HEK293 (cell line): Measurements from ENCODE around the gene BET1L.

Experiments used
- CTCF ChIA-PET: fragments of 350-600 bp; formaldehyde crosslinking; extraction: SDS; loops from one replicate; lab custom pipeline; 2021; ENCODE audit warnings: antibody characterized with exemption; lab: Yijun Ruan, JAX
- POLR2A ChIA-PET: fragments of 300-600 bp; formaldehyde crosslinking; extraction: SDS; loops from one replicate; lab custom pipeline; 2020; ENCODE audit warnings: antibody characterized with exemption, inconsistent platforms; lab: Yijun Ruan, JAX
- H3K27ac ChIP-seq: fragments of 200-500 bp; sonication (Bioruptor generic); 2 replicates; pipeline ENCODE4 v1.5.1; 2014; ENCODE audit warnings: low read depth, low read length, control low read depth, inconsistent platforms; ENCODE audit errors: extremely low read depth
- H3K36me3 ChIP-seq, 2 experiments: fragments of 200-500 bp in 1 of 2; sonication (Bioruptor generic) in 1 of 2; 1 replicate in 1 of 2; 2 replicates in 1 of 2; pipeline ENCODE4 v1.5.1; 2014 to 2017; ENCODE audit warnings: inconsistent platforms in 2 of 2, low read length in 2 of 2; ENCODE audit not compliant: control insufficient read depth in 2 of 2, insufficient read depth in 1 of 2
- H3K4me1 ChIP-seq: fragments of 200-500 bp; sonication (Bioruptor generic); 2 replicates; pipeline ENCODE4 v1.5.1; 2014; ENCODE audit warnings: mild to moderate bottlenecking, low read length, inconsistent platforms; ENCODE audit not compliant: control insufficient read depth, insufficient read depth
- H3K4me3 ChIP-seq: 2 replicates; pipeline ENCODE4 v1.5.1; 2011; ENCODE audit warnings: low read depth, mild to moderate bottlenecking, control low read depth, low read length, moderate library complexity
- H3K9me3 ChIP-seq: fragments of 200-500 bp; sonication (Bioruptor generic); 2 replicates; pipeline ENCODE4 v1.5.1; 2014; ENCODE audit warnings: low read depth, low read length, inconsistent platforms; ENCODE audit not compliant: control insufficient read depth, insufficient read depth
- GLIS1 ChIP-seq: fragments of 450-650 bp; formaldehyde crosslinking; IDR thresholded peaks from 2 replicates; pipeline ENCODE4 v1.5.1; 2016; ENCODE audit warnings: missing biosample characterization, missing genetic modification characterization
- GLIS2 ChIP-seq: fragments of 450-650 bp; formaldehyde crosslinking; IDR thresholded peaks from 2 replicates; pipeline ENCODE4 v1.5.1; 2016; ENCODE audit warnings: missing biosample characterization, missing genetic modification characterization
- PRDM10 ChIP-seq: fragments of 450-650 bp; formaldehyde crosslinking; IDR thresholded peaks from 2 replicates; pipeline ENCODE4 v1.5.1; 2016; ENCODE audit warnings: missing biosample characterization, missing genetic modification characterization
- TCF7L2 ChIP-seq: IDR thresholded peaks from 2 replicates; pipeline ENCODE4 v1.6.1; 2011; ENCODE audit warnings: low read depth, mild to moderate bottlenecking, inconsistent platforms, low read length, moderate library complexity, borderline replicate concordance
- ZBTB21 ChIP-seq: fragments of 450-650 bp; formaldehyde crosslinking; IDR thresholded peaks from 2 replicates; pipeline ENCODE4 v1.5.1; 2017; ENCODE audit warnings: missing biosample characterization, missing genetic modification characterization
- ZBTB44 ChIP-seq: fragments of 450-650 bp; IDR thresholded peaks from 2 replicates; pipeline ENCODE4 v1.5.1; 2018; ENCODE audit warnings: missing biosample characterization, mild to moderate bottlenecking, missing genetic modification characterization
- ZFHX2 ChIP-seq: fragments of 450-650 bp; formaldehyde crosslinking; conservative IDR thresholded peaks from 2 replicates; pipeline ENCODE4 v1.5.1; 2016; ENCODE audit warnings: missing biosample characterization, missing genetic modification characterization
- ZNF121 ChIP-seq: fragments of 450-650 bp; formaldehyde crosslinking; IDR thresholded peaks from 2 replicates; pipeline ENCODE4 v1.5.1; 2016; ENCODE audit warnings: missing biosample characterization, missing genetic modification characterization
- ZNF175 ChIP-seq: fragments of 450-650 bp; formaldehyde crosslinking; IDR thresholded peaks from 2 replicates; pipeline ENCODE4 v1.5.1; 2016; ENCODE audit warnings: missing biosample characterization, missing genetic modification characterization
- ZNF341 ChIP-seq: fragments of 450-650 bp; formaldehyde crosslinking; IDR thresholded peaks from 2 replicates; pipeline ENCODE4; 2016; ENCODE audit warnings: low read depth, missing biosample characterization, missing genetic modification characterization
- ZNF433 ChIP-seq: fragments of 450-650 bp; formaldehyde crosslinking; IDR thresholded peaks from 2 replicates; pipeline ENCODE4 v1.5.1; 2016; ENCODE audit warnings: missing biosample characterization, missing genetic modification characterization, low read depth
- ZNF501 ChIP-seq: fragments of 450-650 bp; formaldehyde crosslinking; IDR thresholded peaks from 2 replicates; pipeline ENCODE4 v1.5.1; 2016; ENCODE audit warnings: missing biosample characterization, missing genetic modification characterization
- ZNF513 ChIP-seq: fragments of 450-650 bp; IDR thresholded peaks from 2 replicates; pipeline ENCODE4 v1.5.1; 2018; ENCODE audit warnings: missing biosample characterization, missing genetic modification characterization
- ZNF626 ChIP-seq: fragments of 450-650 bp; sonication (Bioruptor Pico); formaldehyde crosslinking; IDR thresholded peaks from 2 replicates; pipeline ENCODE4 v1.5.1; 2018; ENCODE audit warnings: missing biosample characterization, missing genetic modification characterization, inconsistent platforms
- ZNF704 ChIP-seq: fragments of 450-650 bp; formaldehyde crosslinking; IDR thresholded peaks from 2 replicates; pipeline ENCODE4 v1.5.1; 2016; ENCODE audit warnings: missing biosample characterization, missing genetic modification characterization
- ZNF747 ChIP-seq: fragments of 450-650 bp; formaldehyde crosslinking; IDR thresholded peaks from 2 replicates; pipeline ENCODE4 v1.5.1; 2016; ENCODE audit warnings: missing biosample characterization, missing genetic modification characterization
- ZNF768 ChIP-seq: fragments of 450-650 bp; formaldehyde crosslinking; IDR thresholded peaks from 2 replicates; pipeline ENCODE4 v1.5.1; 2018; ENCODE audit warnings: missing biosample characterization, mild to moderate bottlenecking, missing genetic modification characterization
- ZNF785 ChIP-seq: fragments of 450-650 bp; formaldehyde crosslinking; IDR thresholded peaks from 2 replicates; pipeline ENCODE4 v1.5.1; 2016; ENCODE audit warnings: missing biosample characterization, missing genetic modification characterization
- ZSCAN16 ChIP-seq: fragments of 450-650 bp; formaldehyde crosslinking; IDR thresholded peaks from 2 replicates; pipeline ENCODE4 v1.5.1; 2016; ENCODE audit warnings: missing biosample characterization, missing genetic modification characterization
- TF ChIP-seq, protein P1 (sequence below): fragments of 450-650 bp; formaldehyde crosslinking; IDR thresholded peaks from 2 replicates; pipeline ENCODE4 v1.5.1; 2016; ENCODE audit warnings: missing biosample characterization, missing genetic modification characterization
- TF ChIP-seq, protein P2 (sequence below): fragments of 450-650 bp; formaldehyde crosslinking; IDR thresholded peaks from 2 replicates; pipeline ENCODE4 v1.5.1; 2016; ENCODE audit warnings: missing biosample characterization, missing genetic modification characterization
- TF ChIP-seq, protein P3 (sequence below): fragments of 450-650 bp; formaldehyde crosslinking; IDR thresholded peaks from 2 replicates; pipeline ENCODE4 v1.5.1; 2016; ENCODE audit warnings: missing biosample characterization, missing genetic modification characterization, borderline replicate concordance

The BET1L gene

DNA sequence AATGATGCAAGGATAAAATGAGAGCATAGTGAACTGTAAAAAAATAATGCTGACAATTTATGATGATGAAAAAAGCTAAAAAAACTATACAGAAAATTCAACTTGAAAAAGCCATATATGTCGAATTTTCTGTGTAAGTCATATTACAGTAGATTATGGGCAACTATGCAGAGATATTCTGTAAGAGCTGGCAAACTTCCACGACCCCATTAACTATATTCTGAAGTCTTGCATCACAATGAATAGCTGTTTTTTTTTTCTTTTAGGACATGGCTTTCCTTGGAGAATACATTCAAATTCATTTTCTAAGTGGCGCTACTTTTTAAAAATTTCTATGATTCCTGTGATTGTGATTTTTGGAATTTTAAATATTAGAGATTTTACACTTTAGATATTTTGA lies 48.0 kb upstream of the BET1L start:
- CTCF ChIA-PET, result interaction anchor here (0.6 to 0.9 kb wide), 3 partner anchors 12 to 36 kb away, joined by 3 to 4 read pairs (median 3); no protein-coding TSS in a partner anchor
- POLR2A ChIA-PET, result interaction anchor here (1.6 kb wide), 1 partner anchor 48 kb away, joined by 5 read pairs; the partner anchor contains the start of genes BET1L and RIC8A

DNA sequence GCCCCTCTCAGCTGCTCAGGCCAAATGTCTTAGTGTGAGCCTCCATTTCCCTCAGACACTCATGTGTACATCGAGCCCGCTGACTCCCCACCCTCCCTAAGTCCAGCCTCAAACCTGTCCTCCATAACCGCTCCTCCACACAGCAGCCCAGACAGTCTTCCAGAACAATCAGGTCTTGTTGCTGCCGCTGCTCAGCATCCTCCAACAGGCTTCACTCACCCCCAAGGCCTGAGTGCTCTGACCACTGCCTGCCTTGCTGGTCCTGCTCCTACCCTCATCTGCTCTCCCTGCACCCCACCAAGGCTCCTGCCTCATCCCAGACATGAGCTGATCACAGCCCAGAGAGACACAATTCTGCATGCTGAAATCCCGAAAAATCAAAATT lies 46.7 kb upstream of the BET1L start:
- Histone ChIP-seq H3K4me1 (no peaks in the 10 kb centered on the region), H3K27ac (no peak overlapping the region), H3K36me3 (peaks cover 0 to 48% of the 10 kb centered on the region in 2 experiments; a peak in 1 of 3 replicates), H3K9me3 (no peaks in the 10 kb centered on the region), H3K4me3 (no peak overlapping the region)
- ChIA-PET POLR2A (interaction anchor here (1.6 kb wide), 1 partner anchor 46 kb away, joined by 5 read pairs; the partner anchor contains the start of genes BET1L and RIC8A), CTCF (interaction anchor here (0.6 to 1.2 kb wide), 4 partner anchors 16 to 195 kb away, joined by 3 to 4 read pairs (median 4); no protein-coding TSS in a partner anchor)
- TF ChIP-seq, protein P1, sequence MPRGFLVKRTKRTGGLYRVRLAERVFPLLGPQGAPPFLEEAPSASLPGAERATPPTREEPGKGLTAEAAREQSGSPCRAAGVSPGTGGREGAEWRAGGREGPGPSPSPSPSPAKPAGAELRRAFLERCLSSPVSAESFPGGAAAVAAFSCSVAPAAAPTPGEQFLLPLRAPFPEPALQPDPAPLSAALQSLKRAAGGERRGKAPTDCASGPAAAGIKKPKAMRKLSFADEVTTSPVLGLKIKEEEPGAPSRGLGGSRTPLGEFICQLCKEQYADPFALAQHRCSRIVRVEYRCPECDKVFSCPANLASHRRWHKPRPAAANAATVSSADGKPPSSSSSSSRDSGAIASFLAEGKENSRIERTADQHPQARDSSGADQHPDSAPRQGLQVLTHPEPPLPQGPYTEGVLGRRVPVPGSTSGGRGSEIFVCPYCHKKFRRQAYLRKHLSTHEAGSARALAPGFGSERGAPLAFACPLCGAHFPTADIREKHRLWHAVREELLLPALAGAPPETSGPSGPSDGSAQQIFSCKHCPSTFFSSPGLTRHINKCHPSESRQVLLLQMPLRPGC, result no peak
- TF ChIP-seq ZNF121 (tag by site-specific recombination) (no peak), PRDM10 (tag by site-specific recombination) (no peak), ZNF785 (tag by site-specific recombination) (no peak), ZNF704 (tag by site-specific recombination) (no peak)

More for the DNA sequence above, 48.0 kb upstream of the BET1L start:
- no peaks in the 10 kb centered on the region for H3K4me1 ChIP-seq
- TF ChIP-seq ZNF626 (tag by site-specific recombination) (no peak), ZNF513 (tag by site-specific recombination) (no peak), ZNF341 (tag by site-specific recombination) (no peak), ZBTB44 (no peak), GLIS1 (tag by site-specific recombination) (no peak), ZNF433 (tag by site-specific recombination) (no peak), ZNF175 (tag by site-specific recombination) (no peak), TCF7L2 (no peak), GLIS2 (tag by site-specific recombination) (no peak), ZNF768 (no peak), ZNF501 (tag by site-specific recombination) (no peak), ZSCAN16 (tag by site-specific recombination) (no peak), ZNF747 (tag by site-specific recombination) (no peak), ZBTB21 (tag by site-specific recombination) (no peak), ZFHX2 (tag by site-specific recombination) (no peak)
- TF ChIP-seq, protein P2, sequence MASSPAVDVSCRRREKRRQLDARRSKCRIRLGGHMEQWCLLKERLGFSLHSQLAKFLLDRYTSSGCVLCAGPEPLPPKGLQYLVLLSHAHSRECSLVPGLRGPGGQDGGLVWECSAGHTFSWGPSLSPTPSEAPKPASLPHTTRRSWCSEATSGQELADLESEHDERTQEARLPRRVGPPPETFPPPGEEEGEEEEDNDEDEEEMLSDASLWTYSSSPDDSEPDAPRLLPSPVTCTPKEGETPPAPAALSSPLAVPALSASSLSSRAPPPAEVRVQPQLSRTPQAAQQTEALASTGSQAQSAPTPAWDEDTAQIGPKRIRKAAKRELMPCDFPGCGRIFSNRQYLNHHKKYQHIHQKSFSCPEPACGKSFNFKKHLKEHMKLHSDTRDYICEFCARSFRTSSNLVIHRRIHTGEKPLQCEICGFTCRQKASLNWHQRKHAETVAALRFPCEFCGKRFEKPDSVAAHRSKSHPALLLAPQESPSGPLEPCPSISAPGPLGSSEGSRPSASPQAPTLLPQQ (tag by site-specific recombination), result no peak
- TF ChIP-seq, protein P3, sequence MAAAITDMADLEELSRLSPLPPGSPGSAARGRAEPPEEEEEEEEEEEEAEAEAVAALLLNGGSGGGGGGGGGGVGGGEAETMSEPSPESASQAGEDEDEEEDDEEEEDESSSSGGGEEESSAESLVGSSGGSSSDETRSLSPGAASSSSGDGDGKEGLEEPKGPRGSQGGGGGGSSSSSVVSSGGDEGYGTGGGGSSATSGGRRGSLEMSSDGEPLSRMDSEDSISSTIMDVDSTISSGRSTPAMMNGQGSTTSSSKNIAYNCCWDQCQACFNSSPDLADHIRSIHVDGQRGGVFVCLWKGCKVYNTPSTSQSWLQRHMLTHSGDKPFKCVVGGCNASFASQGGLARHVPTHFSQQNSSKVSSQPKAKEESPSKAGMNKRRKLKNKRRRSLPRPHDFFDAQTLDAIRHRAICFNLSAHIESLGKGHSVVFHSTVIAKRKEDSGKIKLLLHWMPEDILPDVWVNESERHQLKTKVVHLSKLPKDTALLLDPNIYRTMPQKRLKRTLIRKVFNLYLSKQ, result no peak
- TF ChIP-seq, all 188 proteins: peak for 0
- no peak overlapping the region for H3K4me3 ChIP-seq
- peaks cover 0 to 38% of the 10 kb centered on the region in 2 experiments; a peak in 1 of 3 replicates for H3K36me3 ChIP-seq
- H3K9me3 ChIP-seq, result no peaks in the 10 kb centered on the region
- no peak overlapping the region for H3K27ac ChIP-seq
